IPS-NIHi7 (cell line): Measurements from ENCODE around the gene LSP1.
"Not testable (repeated sequence)": the region's sequence is repeated elsewhere in the genome, so short reads cannot be mapped to it uniquely, and the experiment has no call there.

Source experiments
- DNase-seq: peaks from one replicate; pipeline ENCODE4 v3.0.0; 2012; ENCODE audit warnings: mixed read lengths; ENCODE audit errors: extremely low spot score

The LSP1 gene

GRCh38 chr11:1938343-1939005 lies 85.6 kb downstream of the LSP1 start:
- DNase-seq, result peak; percentile 8

- DNase-seq, result peak; percentile 15
Observed at GRCh38 chr11:1939006-1939625, 86.2 kb downstream of the LSP1 start.

- not testable (repeated sequence) for DNase-seq
Observed at GRCh38 chr11:1939788-1940187, 86.9 kb downstream of the LSP1 start.
